ENCODE measurements around the gene MRGPRD.

GRCh38 chr11:69027704-69028372, 47.1 kb upstream of the MRGPRD start:
- TF ChIP-seq EZH2 (IDR thresholded peaks at IDR 0.05; ENCODE audit: borderline replicate concordance, insufficient read depth, low read depth, low read length, poor library complexity, severe bottlenecking) (no peak), CTCF (IDR thresholded peaks at IDR 0.05) (no peak)
